GM18951 (cell line): Measurements from ENCODE around the gene KIAA0040.

Experiments used
- POLR2A ChIP-seq: IDR thresholded peaks from 4 replicates; pipeline ENCODE4 v1.6.1; 2011; ENCODE audit warnings: mild to moderate bottlenecking; ENCODE audit not compliant: insufficient read length, insufficient read depth; ENCODE audit errors: extremely low read depth
- in situ Hi-C: fragments of 300-500 bp; cut with MboI; formaldehyde crosslinking; loops from one replicate; pipeline ENCODE4 v1.12.0; 2022; ENCODE audit warnings: low sequenced_read_pairs, mixed read lengths, inconsistent platforms; ENCODE audit not compliant: unreplicated experiment

Gene KIAA0040

GRCh38 chr1:175131095-175131494, 61.5 kb downstream of the KIAA0040 start:
- in situ Hi-C loops: no loop called here
- TF ChIP-seq POLR2A: no peak

GRCh38 chr1:175130649-175131045, 61.9 kb downstream of the KIAA0040 start:
- in situ Hi-C loops: no loop called here
- TF ChIP-seq POLR2A: no peak

GRCh38 chr1:175129997-175130648, 62.5 kb downstream of the KIAA0040 start:
- in situ Hi-C loops: no loop called here
- no peak for TF ChIP-seq POLR2A

DNA sequence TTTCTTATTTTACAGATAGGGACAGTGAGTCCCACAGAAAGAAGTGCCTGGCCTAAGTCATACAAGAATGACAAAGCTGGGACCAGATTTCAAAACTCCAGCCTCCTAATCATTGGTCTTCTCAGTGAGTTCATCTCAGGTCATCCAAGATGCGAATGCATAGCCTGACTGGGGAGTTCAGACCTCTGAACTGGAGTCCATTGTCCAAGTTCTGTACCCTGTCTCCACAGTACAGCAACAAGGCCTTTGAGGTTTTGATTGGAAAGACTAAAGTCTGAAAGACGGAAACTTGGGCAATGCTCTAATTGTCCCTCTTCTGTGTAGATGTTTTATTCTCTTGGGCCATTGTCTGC, 63.0 kb downstream of the KIAA0040 start:
- in situ Hi-C loops: no loop called here

GRCh38 chr1:175129182-175129581, 63.4 kb downstream of the KIAA0040 start:
- TF ChIP-seq POLR2A: no peak
- in situ Hi-C loops: no loop called here

More for the DNA sequence above, 63.0 kb downstream of the KIAA0040 start:
- no peak for TF ChIP-seq POLR2A

- no peak for TF ChIP-seq POLR2A
- in situ Hi-C loops: no loop called here
Observed at GRCh38 chr1:175128523-175128922, 64.1 kb downstream of the KIAA0040 start.

- TF ChIP-seq POLR2A: no peak
- in situ Hi-C loops: no loop called here
Observed at GRCh38 chr1:175127565-175127964, 65.0 kb downstream of the KIAA0040 start.

- no peak for TF ChIP-seq POLR2A
- in situ Hi-C loops: no loop called here
Observed at GRCh38 chr1:175126347-175126746, 66.2 kb downstream of the KIAA0040 start.

GRCh38 chr1:175124861-175125260, 67.7 kb downstream of the KIAA0040 start:
- in situ Hi-C loops: loop anchor here (25.0 kb wide), 1 partner anchor 363 kb away; no protein-coding TSS in a partner anchor
- no peak for TF ChIP-seq POLR2A

DNA sequence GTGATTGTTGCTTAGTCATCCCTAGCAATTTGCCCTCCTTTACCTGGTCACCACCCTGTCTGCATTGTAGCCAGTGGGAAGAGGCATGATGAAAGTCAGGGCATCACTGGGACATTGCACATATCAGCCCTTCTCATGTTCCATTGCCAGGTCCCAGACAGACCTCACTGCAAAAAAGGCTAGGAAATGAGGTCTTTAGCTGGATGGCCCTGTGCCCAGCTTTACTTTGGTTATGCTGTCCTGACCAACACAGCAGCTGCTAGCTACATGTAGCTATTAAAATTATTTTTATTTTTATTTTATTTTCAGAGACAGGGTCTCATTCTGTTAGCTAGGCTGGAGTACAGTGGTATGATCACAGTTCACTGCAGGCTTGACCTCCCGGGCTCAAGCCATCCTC, 72.1 kb downstream of the KIAA0040 start:
- in situ Hi-C loops: loop anchor here (25.0 kb wide), 1 partner anchor 358 kb away; no protein-coding TSS in a partner anchor
- no peak for TF ChIP-seq POLR2A

DNA sequence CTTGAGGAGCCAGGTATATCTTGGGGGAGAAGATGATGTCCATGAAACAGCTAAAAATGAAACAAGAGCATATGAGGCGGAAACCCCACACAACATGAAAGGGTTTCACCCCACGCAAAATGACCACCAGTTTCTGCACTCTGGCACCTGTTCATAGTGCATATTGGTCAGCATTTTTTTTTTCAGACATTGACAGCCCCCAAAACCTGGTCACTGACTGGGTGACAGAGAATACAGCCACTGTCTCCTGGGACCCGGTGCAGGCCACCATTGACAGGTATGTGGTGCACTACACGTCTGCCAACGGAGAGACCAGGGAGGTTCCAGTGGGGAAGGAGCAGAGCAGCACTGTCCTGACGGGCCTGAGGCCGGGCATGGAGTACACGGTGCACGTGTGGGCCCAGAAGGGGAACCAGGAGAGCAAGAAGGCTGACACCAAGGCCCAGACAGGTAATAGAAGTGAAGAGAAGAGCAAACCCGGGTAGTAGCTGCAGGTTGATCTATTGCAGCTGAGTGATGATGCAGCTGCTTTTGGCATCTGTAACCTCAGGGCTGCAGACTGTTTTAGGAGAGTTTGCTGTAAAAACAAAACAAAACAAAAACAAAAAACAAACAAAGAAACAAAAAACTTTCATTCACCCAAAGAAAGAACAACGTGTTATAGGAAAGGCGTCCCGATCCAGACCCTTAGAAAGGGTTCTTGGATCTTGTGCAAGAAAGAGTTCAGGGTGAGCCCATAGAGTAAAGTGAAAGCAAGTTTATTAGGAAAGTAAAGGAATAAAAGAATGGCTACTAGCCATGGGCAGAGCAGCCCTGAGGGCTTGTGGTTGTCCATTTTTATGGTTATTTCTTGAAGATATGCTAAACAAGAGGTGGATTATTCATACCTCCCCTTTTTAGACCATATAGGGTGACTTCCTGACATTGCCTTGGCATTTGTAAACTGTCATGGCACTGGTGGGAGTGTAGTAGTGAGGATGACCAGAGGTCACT, 73.9 kb downstream of the KIAA0040 start:
- TF ChIP-seq POLR2A: no peak
- in situ Hi-C loops: loop anchor here (25.0 kb wide), 1 partner anchor 356 kb away; no protein-coding TSS in a partner anchor

DNA sequence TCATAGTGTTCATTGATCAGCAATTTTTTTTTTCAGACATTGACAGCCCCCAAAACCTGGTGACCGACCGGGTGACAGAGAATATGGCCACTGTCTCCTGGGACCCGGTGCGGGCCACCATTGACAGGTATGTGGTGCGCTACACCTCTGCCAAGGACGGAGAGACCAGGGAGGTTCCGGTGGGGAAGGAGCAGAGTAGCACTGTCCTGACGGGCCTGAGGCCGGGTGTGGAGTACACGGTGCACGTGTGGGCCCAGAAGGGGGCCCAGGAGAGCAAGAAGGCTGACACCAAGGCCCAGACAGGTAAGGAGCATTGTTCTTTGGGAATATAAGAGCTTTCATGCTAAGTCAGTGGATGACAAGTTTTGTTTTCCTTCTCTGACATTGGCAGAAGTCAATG, 75.7 kb downstream of the KIAA0040 start:
- in situ Hi-C loops: loop anchor here (25.0 kb wide), 1 partner anchor 355 kb away; no protein-coding TSS in a partner anchor
- TF ChIP-seq POLR2A: no peak

GRCh38 chr1:175116210-175116798, 76.3 kb downstream of the KIAA0040 start:
- in situ Hi-C loops: loop anchor here (25.0 kb wide), 1 partner anchor 354 kb away; no protein-coding TSS in a partner anchor
- TF ChIP-seq POLR2A: no peak
